ENCODE results near the gene SMOC1.

Gene SMOC1

GRCh38 chr14:70047598-70048312 is 168.5 kb downstream of the SMOC1 start:
- DNase-seq: no peak

DNA sequence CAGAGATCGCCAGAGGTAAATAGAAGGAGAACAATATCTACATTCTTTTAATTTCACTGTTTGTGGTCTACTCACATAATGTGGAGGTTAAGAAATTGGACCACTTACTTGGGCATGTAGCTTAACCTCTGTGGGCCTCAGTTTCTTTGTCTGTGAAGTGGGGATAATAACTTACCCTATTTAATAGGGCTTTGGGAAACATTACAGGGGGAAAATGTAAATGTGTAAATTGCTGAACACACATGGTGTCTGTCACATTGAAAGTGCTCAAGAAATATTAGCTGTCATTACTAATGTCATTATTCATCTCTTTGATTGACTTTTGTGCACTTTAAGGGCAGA is 169.1 kb downstream of the SMOC1 start:
- DNase-seq: no peak

DNA sequence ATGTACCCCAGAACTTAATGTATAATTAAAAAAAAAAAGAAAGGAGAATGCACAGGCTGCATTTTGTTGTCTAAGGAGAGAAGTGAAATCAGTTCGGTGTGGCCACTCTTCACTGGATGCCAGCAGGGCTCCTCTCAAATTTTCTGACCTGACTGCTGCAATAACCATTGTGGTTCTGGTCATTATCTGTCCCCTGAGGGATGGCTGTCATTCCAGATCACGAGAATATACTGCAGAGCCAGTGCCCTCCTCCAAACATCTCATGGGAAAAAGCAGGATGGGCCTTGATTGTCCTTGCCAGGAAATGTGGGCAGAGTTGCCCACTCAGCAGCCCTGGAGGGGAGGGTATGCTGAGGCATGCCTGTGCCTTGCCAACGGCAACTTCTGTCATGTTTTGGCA is 170.4 kb downstream of the SMOC1 start:
- DNase-seq: no peak

DNA sequence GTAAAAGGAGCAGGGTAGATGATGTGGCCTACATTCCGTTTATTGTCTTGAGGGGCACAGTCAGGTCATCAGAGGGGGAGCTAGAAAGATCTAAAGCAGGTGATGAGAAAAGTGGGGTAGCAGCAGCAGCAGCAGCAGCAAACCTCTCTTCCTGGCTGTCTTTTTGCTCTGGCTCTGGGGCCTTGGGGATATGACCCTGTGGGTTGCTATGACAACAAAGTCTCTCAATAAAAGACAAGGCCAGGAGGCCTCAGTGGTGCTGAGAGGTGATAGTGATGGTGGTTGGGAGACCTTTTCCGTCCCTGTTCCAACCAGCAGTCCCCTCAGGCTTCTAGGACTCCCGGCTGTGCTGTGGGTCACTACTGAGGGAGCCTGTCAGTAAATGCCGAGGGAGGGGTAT is 170.9 kb downstream of the SMOC1 start:
- DNase-seq: no peak

DNA sequence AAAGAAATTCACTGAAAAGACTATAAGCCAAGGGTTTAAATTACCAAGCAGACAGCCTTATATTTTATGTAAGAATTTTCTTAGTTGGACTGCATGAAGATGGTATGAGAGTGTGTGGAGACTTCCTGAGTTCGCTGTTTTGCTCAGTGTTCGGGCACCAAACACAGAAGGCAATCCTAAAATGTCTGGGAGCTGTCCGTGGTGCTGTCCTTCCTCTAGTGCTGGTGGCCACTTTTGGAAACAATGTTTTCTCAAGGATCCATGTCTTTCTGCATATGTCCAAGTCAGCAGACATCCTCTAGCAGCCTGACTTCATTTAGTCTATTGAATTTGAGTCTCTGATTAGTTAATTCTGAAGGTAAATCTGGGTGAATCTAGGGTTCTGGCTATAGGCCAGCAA is 173.8 kb downstream of the SMOC1 start:
- peak; percentile 14 for DNase-seq

DNA sequence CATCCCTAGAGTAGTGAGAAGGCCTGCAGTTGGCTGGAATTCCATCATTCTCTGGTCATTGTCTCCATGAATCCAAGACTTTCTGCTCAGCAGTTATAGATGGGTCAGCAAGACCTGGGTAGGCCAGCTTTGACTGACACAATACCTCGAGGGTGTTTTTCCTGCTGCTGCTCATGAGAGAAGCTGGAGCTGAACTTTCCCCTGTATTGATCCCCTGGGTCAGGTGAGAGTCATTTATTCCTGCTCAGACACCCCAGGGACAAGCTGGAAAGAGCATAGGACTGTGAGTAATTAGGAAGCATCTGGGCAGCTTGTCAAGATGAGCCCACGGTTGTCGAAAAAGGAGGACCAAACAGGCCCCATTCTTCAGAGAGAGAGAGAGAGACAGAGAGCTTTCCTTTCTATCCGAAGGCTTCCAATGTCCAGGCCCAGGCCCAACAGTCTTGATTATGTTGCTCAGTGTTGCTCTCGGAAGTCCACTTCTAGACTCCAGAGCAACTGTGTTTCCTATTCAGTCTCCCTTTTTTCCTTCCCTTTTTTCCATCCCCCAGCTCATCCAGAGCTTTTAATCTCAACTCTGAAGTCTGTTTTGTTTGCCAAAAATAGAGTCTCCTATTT is 178.4 kb downstream of the SMOC1 start:
- DNase-seq: no peak

DNA sequence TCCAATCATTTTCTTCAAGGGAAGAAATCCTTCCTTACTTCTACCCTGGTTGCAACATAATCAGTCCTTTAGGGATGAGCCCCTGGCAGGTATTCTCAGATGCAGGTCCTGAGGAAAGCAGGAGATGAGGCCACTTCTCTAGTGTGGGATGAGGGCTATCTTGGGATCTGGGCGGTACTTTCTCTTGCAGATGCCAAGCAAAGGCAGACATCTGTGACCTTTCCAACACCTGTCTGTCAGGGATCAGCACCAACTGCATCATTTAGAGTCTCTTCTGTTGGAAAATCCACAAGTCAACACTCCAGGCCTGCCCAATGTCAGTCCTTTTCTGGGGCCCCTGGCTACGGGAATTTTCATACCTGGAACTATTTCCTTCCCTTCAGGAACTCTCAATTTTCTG is 180.3 kb downstream of the SMOC1 start:
- DNase-seq: no peak

GRCh38 chr14:70061108-70061507 is 181.9 kb downstream of the SMOC1 start:
- DNase-seq: no peak

DNA sequence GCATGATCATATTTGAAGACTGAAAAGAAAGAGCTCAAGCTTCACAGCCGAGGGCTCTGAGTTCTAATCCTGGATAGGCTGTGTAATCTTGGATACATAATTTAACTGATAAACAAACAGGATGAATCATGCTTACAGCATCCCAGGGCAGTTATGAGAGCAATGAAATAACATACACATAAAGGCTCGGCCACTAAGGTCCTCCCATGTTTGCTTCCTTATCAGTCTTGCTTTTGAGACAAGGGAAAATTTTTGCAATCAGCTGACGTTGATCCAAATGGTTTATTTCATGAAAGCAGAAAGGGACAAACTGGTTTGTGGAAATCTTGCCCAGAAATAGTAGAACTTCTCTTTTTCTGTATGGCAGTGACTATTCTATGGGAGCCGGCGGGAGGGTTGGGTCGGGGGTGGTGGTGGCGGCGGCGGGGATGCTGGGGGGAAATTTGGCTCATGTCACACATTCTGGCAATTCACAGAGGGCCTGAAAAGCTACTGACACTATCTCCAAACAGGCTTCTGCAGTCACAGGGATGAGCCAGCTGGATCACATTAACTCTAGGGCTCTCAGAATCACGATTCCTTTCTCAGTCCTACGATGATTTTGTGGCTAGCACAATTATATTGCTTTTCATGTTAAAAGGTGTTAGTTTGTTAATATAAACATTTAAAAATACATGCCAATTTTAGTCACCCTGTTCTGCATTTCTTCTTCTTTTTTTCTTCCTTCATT is 185.1 kb downstream of the SMOC1 start:
- DNase-seq: no peak

GRCh38 chr14:70067810-70068209 is 188.6 kb downstream of the SMOC1 start:
- no peak for DNase-seq

DNA sequence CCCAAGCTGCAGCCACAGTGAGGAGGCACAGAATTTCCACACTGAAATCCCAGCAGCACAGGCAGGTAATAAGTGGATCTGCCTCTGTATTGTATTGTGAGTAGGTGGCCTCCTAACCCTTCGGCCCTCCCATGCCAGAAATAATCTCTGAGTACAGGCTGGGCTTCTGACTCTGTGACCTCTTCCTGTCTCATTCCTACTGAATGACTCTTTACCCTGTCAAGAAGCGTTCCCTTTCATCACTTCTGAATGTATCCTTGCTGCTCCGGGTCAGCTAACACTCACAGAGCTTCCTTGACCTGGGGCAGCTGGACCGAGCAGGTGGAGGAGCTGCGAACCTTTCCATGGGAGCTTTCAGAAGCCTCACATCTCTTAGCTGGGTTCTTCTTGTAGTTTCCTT is 190.0 kb downstream of the SMOC1 start:
- DNase-seq: no peak

DNA sequence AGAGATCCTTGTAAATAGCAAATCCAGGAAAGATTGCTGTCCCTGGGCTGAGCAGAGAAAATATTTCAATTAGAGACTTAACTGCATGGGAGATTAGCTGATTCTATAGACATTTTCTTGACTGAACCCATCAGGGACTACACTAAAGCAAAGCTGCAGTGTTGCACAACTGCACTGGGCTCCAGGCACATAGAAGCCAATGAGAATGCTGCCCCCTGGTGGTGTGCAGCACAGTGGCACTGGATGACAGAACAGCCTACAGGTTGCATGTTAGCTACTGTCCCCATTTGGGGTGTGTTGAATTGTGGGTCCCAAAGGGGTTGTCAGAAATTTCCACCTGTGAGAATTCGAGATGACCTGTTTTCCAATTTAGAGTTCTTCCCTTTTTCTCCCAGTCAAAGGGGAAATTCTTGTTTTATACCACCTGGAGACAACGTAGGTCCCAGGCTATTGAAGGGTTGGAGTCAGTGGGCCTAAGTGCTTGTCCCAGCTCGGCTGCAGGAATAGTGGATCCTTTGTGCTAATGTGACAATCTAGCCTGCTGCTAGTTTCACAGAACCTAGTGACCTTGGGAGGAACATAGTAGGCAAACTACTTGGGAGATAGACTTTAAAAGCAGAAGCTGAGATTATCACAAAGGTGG is 194.8 kb downstream of the SMOC1 start:
- DNase-seq: peak; percentile 42

- no peak for DNase-seq
These were observed 197.8 kb downstream of the SMOC1 start for GRCh38 chr14:70077005-70077404.

- no peak for DNase-seq
These were observed 198.5 kb downstream of the SMOC1 start for GRCh38 chr14:70077720-70078119.

- no peak for DNase-seq
These were observed 199.1 kb downstream of the SMOC1 start for GRCh38 chr14:70078329-70078728.

DNA sequence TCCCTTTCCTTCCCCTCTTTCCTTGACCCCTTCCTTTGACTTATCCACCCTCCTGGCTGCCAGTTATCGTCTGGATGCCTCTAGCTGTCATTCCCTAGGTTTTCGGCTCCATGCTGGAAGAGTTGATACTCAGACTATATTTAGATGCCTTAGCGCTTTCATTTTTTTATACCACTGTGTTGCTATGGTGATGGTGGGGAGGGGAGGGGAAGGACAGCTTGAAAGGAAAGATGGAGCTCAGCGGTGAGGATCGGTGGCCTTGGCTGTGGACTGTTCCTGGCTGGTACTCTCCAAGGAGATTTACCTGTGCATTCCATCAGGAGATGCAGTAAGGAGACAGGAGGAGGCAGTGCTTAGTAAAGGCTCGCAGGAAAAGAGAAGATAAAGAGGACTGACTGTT is 200.9 kb downstream of the SMOC1 start:
- DNase-seq: no peak

Measured in fibroblast of skin of abdomen (primary cell).